OCI-LY7 (cell line): Measurements from ENCODE around the gene COPS9. TPM values are rescaled to one million over a fixed set of nuclear protein-coding genes. Genes with fewer than 3 reads are reported as not detected.

ENCODE experiments used
- BruUV-seq: library from RNA; stranded (reverse); fragments of 400-500 nt; replicated peaks from 2 replicates; lab custom pipeline; 2021; lab: Mats Ljungman, UMichigan
- CTCF ChIA-PET: fragments of 300-600 bp; sonication (Branson Sonifier 250); formaldehyde crosslinking; loops from one replicate; lab custom pipeline; 2022; ENCODE audit warnings: antibody characterized with exemption; ENCODE audit not compliant: unreplicated experiment; lab: Charles Lee
- POLR2A ChIA-PET: fragments of 300-600 bp; sonication (Branson Sonifier 250); formaldehyde crosslinking; loops from one replicate; lab custom pipeline; 2022; ENCODE audit warnings: antibody characterized with exemption; lab: Charles Lee
- DNase-seq: peaks from one replicate; pipeline ENCODE4 v3.0.0-alpha.2; 2015; ENCODE audit warnings: low spot score
- H2AFZ ChIP-seq: fragments of 200-600 bp; sonication (generic), shearing (Covaris generic); 2 replicates; pipeline ENCODE4 v1.6.1; 2014; ENCODE audit warnings: mild to moderate bottlenecking, antibody characterized with exemption, low read length, moderate library complexity
- H3K27ac ChIP-seq: fragments of 200-600 bp; sonication (generic); 2 replicates; pipeline ENCODE4 v1.5.1; 2014; ENCODE audit warnings: mixed run types, low read depth, mild to moderate bottlenecking, moderate library complexity, low read length, inconsistent platforms; ENCODE audit not compliant: poor library complexity, severe bottlenecking
- H3K36me3 ChIP-seq: fragments of 200-600 bp; sonication (generic); 2 replicates; pipeline ENCODE4 v1.6.1; 2014; ENCODE audit warnings: mild to moderate bottlenecking, antibody characterized with exemption, low read length, moderate library complexity, mixed read lengths; ENCODE audit not compliant: insufficient read depth
- H3K4me1 ChIP-seq: fragments of 200-600 bp; sonication (generic); 2 replicates; pipeline ENCODE4 v1.5.1; 2014; ENCODE audit warnings: mild to moderate bottlenecking, low read length; ENCODE audit not compliant: insufficient read depth, poor library complexity, severe bottlenecking
- H3K4me2 ChIP-seq: fragments of 200-600 bp; sonication (generic); 2 replicates; pipeline ENCODE4 v1.6.1; 2014; ENCODE audit warnings: mild to moderate bottlenecking, low read length
- H3K4me3 ChIP-seq: fragments of 200-600 bp; sonication (generic); 2 replicates; pipeline ENCODE4 v1.5.1; 2014; ENCODE audit warnings: mild to moderate bottlenecking, low read depth, low read length; ENCODE audit not compliant: poor library complexity, severe bottlenecking
- H3K79me2 ChIP-seq: fragments of 200-600 bp; sonication (generic); 2 replicates; pipeline ENCODE4 v1.6.1; 2016; ENCODE audit warnings: low read depth, mild to moderate bottlenecking, low read length, moderate library complexity, mixed read lengths; ENCODE audit not compliant: insufficient read depth
- H3K9me2 ChIP-seq: fragments of 200-600 bp; sonication (generic); 2 replicates; pipeline ENCODE4 v1.6.1; 2016; ENCODE audit warnings: mild to moderate bottlenecking, low read length, mixed read lengths; ENCODE audit not compliant: insufficient read depth
- H3K9me3 ChIP-seq: fragments of 200-600 bp; sonication (generic); 2 replicates; pipeline ENCODE4 v1.6.1; 2014; ENCODE audit warnings: mild to moderate bottlenecking, mixed run types, low read length, mixed read lengths
- H4K20me1 ChIP-seq: fragments of 200-600 bp; sonication (generic); 2 replicates; pipeline ENCODE4 v1.6.1; 2014; ENCODE audit warnings: mild to moderate bottlenecking, antibody characterized with exemption, low read length, moderate library complexity, mixed read lengths; ENCODE audit not compliant: insufficient read depth
- CTCF ChIP-seq: fragments of 200-600 bp; sonication (generic); conservative IDR thresholded peaks from 2 replicates; pipeline ENCODE4 v1.5.1; 2014; ENCODE audit warnings: mild to moderate bottlenecking, antibody characterized with exemption, low read length, moderate library complexity, mixed read lengths
- EZH2phosphoT487 ChIP-seq: fragments of 200-600 bp; sonication (generic); IDR thresholded peaks from 2 replicates; pipeline ENCODE4 v1.6.1; 2018; ENCODE audit warnings: low read depth, borderline replicate concordance, mild to moderate bottlenecking, mixed run types, antibody characterized with exemption, low read length, moderate library complexity, mixed read lengths
- intact Hi-C: fragments of 100-400 bp; cut with micrococcal nuclease; formaldehyde crosslinking; loops from one replicate; pipeline ENCODE4 v1.10.0; 2022; ENCODE audit not compliant: unreplicated experiment
- total RNA-seq, 2 experiments: library from RNA; depleted of rRNA in 1 of 2; stranded (reverse); fragments of >200 nt in 1 of 2; shearing (Covaris generic) in 1 of 2; gene quantifications; 2 replicates each; pipeline ENCODE4 v1.2.3, GENCODE V29; 2014 to 2022

The COPS9 gene
- total RNA-seq, 2 experiments from 2014 or later = 106 to 159 TPM

GRCh38 chr2:240159251-240159839 lies 23.2 kb upstream of the COPS9 start:
- intact Hi-C loops = no loop called here
- Histone ChIP-seq H3K4me2 (no peak overlapping the region), H4K20me1 (no peaks in the 10 kb centered on the region), H3K4me1 (no peaks in the 10 kb centered on the region), H3K36me3 (no peaks in the 10 kb centered on the region), H2AFZ (no peak overlapping the region), H3K9me2 (no peaks in the 10 kb centered on the region), H3K4me3 (no peak overlapping the region), H3K79me2 (no peaks in the 10 kb centered on the region), H3K27ac (no peak overlapping the region), H3K9me3 (no peaks in the 10 kb centered on the region)
- TF ChIP-seq CTCF = no peak
- no peak for TF ChIP-seq EZH2phosphoT487
- DNase-seq = no peak
- ChIA-PET CTCF (no interaction called here), POLR2A (no interaction called here)
- no TSS peak for BruUV-seq

DNA sequence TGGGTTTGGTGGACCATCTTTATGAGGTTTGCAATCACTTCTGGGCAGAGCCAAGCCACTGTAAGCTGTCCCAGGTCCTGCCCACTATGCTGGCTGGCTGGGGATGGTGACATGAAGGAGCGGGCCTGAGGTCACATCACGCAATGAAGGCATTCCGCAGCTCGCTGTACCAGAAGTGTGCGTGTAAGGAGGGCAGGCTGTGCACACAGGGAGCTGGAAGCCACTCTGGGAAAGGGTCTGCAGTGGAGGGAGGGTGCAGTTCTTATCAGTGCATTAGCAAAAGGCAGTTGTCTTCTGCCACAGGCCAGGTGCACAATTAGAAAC lies 21.0 kb upstream of the COPS9 start:
- Histone ChIP-seq H3K9me2 (no peaks in the 10 kb centered on the region), H3K36me3 (no peaks in the 10 kb centered on the region), H2AFZ (no peak overlapping the region), H3K4me3 (no peak overlapping the region), H3K4me1 (no peaks in the 10 kb centered on the region), H3K27ac (no peak overlapping the region), H3K4me2 (no peak overlapping the region), H4K20me1 (no peaks in the 10 kb centered on the region), H3K9me3 (no peaks in the 10 kb centered on the region), H3K79me2 (no peaks in the 10 kb centered on the region)
- intact Hi-C loops = no loop called here
- DNase-seq = no peak
- TF ChIP-seq EZH2phosphoT487 (no peak), CTCF (no peak)
- BruUV-seq = no TSS peak
- POLR2A ChIA-PET = no interaction called here
- CTCF ChIA-PET = no interaction called here

DNA sequence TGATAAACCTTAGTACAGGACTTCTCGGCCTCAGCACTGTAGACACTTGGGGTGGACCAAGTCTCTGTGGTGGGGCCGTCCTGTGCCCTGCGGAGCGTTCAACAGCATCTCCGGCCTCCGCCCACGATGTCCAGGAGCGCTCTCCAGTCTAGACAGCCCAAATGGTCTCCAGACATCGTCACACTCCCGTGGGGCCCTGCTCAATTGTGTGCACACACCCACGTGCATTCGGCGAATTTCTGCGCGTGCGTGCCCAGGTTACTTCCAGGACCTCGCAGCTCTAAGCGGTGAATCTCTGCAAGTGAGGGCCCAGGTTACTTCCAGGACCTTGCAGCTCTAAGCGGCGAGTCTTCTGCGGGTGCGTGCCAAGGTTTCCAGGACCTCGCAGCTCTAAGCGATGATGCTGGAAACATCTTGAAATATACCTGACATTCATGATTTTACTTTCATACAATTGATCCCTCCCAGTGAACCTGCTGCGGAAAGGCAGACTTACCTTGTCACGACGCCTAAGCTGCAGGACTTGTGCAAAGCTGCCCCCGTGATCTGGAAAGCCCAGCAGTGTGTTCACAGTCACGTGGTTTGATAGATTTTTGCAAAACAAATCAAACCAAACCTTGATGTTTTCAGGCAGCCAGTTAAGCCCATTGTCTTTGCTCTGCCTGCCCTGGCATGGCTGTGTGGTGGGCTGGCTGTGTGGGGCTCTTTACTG lies 20.5 kb upstream of the COPS9 start:
- no TSS peak for BruUV-seq
- no peaks in the 10 kb centered on the region for H3K9me3 ChIP-seq
- CTCF ChIA-PET = no interaction called here

More for the DNA sequence above, 20.5 kb upstream of the COPS9 start:
- Histone ChIP-seq H3K79me2 (no peaks in the 10 kb centered on the region), H3K9me2 (no peaks in the 10 kb centered on the region), H3K4me1 (no peaks in the 10 kb centered on the region), H3K27ac (no peak overlapping the region), H3K4me3 (no peak overlapping the region), H3K36me3 (no peaks in the 10 kb centered on the region), H3K4me2 (no peak overlapping the region), H4K20me1 (no peaks in the 10 kb centered on the region), H2AFZ (no peak overlapping the region)
- TF ChIP-seq CTCF = no peak
- no peak for TF ChIP-seq EZH2phosphoT487
- POLR2A ChIA-PET = no interaction called here
- DNase-seq = no peak
- intact Hi-C loops = no loop called here
